Fibroblast of villous mesenchyme (primary cell): ENCODE measurements around the gene STX8. TPM values are rescaled to one million over a fixed set of nuclear protein-coding genes. Genes with fewer than 3 reads are reported as not detected.
"Not testable (repeated sequence)": the region's sequence is repeated elsewhere in the genome, so short reads cannot be mapped to it uniquely, and the experiment has no call there.

ENCODE experiments used
- DNase-seq: peaks from one replicate; pipeline ENCODE4 v3.0.0-alpha.2; 2010; ENCODE audit warnings: low read depth
- H3K4me3 ChIP-seq: 2 replicates; pipeline ENCODE4 v1.5.1; 2011; ENCODE audit warnings: low read depth, mild to moderate bottlenecking, low read length
- CTCF ChIP-seq: IDR thresholded peaks from 2 replicates; pipeline ENCODE4 v1.5.1; 2012; ENCODE audit warnings: low read depth, mild to moderate bottlenecking, low read length; ENCODE audit not compliant: insufficient read depth
- total RNA-seq: library from RNA; depleted of rRNA; stranded (reverse); fragments of >200 nt; gene quantifications from 2 replicates; pipeline ENCODE4 v1.2.3, GENCODE V29; 2012

Gene STX8
- total RNA-seq, 1 donor = 91.1 TPM

- DNase-seq = no peak
- H3K4me3 ChIP-seq = no peak overlapping the region
- TF ChIP-seq CTCF = no peak
Observed at GRCh38 chr17:9468937-9469336, 106.7 kb downstream of the STX8 start.

- no peak overlapping the region for H3K4me3 ChIP-seq
- no peak for TF ChIP-seq CTCF
- no peak for DNase-seq
Observed at GRCh38 chr17:9468532-9468931, 107.1 kb downstream of the STX8 start.

- no peak for TF ChIP-seq CTCF
- no peak overlapping the region for H3K4me3 ChIP-seq
- DNase-seq = no peak
Observed at GRCh38 chr17:9467518-9467917, 108.1 kb downstream of the STX8 start.

- H3K4me3 ChIP-seq = no peak overlapping the region
- peak; percentile 62 for DNase-seq
- TF ChIP-seq CTCF = peak; percentile 5
Observed at GRCh38 chr17:9465210-9465921, 110.3 kb downstream of the STX8 start.

GRCh38 chr17:9457005-9457404, 118.6 kb downstream of the STX8 start:
- TF ChIP-seq CTCF = no peak
- no peak overlapping the region for H3K4me3 ChIP-seq
- no peak for DNase-seq

- no peak for TF ChIP-seq CTCF
- peak; percentile 17 for DNase-seq
Observed at GRCh38 chr17:9456330-9456729, 119.3 kb downstream of the STX8 start.

GRCh38 chr17:9451934-9452333, 123.7 kb downstream of the STX8 start:
- no peak for DNase-seq

More at GRCh38 chr17:9456330-9456729, 119.3 kb downstream of the STX8 start:
- no peak overlapping the region for H3K4me3 ChIP-seq

GRCh38 chr17:9447298-9447697, 128.3 kb downstream of the STX8 start:
- not testable (repeated sequence) for H3K4me3 ChIP-seq, DNase-seq

More at GRCh38 chr17:9451934-9452333, 123.7 kb downstream of the STX8 start:
- no peak overlapping the region for H3K4me3 ChIP-seq
- no peak for TF ChIP-seq CTCF
